ENCODE results near the gene CCDC6.
"Not testable (repeated sequence)": the region's sequence is repeated elsewhere in the genome, so short reads cannot be mapped to it uniquely, and the experiment has no call there.

DNA sequence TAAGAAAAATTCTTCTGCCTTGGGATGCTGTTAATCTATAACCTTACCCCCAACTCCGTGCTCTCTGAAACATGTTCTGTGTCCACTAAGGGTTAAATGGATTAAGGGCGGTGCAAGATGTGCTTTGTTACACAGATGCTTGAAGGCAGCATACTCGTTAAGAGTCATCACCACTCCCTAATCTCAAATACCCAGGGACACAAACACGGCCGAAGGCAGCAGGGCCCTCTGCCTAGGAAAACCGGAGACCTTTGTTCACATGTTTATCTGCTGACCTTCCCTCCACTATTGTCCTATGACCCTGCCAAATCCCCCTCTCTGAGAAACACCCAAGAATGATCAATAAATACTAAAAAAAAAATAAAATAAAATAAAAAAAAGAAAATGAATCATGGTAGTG, 161.6 kb downstream of the CCDC6 start:
- TF ChIP-seq EZH2 (IDR thresholded peaks at IDR 0.05; ENCODE audit: borderline replicate concordance, low read length) = not testable (repeated sequence)
- TF ChIP-seq, protein P1, sequence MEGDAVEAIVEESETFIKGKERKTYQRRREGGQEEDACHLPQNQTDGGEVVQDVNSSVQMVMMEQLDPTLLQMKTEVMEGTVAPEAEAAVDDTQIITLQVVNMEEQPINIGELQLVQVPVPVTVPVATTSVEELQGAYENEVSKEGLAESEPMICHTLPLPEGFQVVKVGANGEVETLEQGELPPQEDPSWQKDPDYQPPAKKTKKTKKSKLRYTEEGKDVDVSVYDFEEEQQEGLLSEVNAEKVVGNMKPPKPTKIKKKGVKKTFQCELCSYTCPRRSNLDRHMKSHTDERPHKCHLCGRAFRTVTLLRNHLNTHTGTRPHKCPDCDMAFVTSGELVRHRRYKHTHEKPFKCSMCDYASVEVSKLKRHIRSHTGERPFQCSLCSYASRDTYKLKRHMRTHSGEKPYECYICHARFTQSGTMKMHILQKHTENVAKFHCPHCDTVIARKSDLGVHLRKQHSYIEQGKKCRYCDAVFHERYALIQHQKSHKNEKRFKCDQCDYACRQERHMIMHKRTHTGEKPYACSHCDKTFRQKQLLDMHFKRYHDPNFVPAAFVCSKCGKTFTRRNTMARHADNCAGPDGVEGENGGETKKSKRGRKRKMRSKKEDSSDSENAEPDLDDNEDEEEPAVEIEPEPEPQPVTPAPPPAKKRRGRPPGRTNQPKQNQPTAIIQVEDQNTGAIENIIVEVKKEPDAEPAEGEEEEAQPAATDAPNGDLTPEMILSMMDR (conservative IDR thresholded peaks at IDR 0.05 in 1 of 2, IDR thresholded peaks at IDR 0.05 in 1 of 2; ENCODE audit: extremely low read depth in 1 of 2, insufficient read depth in 1 of 2, low read depth in 1 of 2, low read length in 2 of 2) = not testable (repeated sequence)

All from mammary epithelial cell (primary cell).